T-helper 2 cell treated with Interferon-gamma antibody and Interleukin-4, amounts not matched to agents 5 μg/mL and 100 μg/mL, for 36 hours (primary cell): ENCODE results near the gene ZNF248.
"Not testable (repeated sequence)": the region's sequence is repeated elsewhere in the genome, so short reads cannot be mapped to it uniquely, and the experiment has no call there.

ENCODE experiments used
- DNase-seq: peaks from one replicate; pipeline ENCODE4 v3.0.0; 2021; ENCODE audit warnings: low spot score
- H3K27ac Mint-ChIP-seq: one replicate; pipeline ENCODE4 v1.8.0; 2021; ENCODE audit warnings: mild to moderate bottlenecking, mixed read lengths
- H3K27me3 Mint-ChIP-seq: one replicate; pipeline ENCODE4 v1.8.0; 2021; ENCODE audit warnings: low read depth, mixed read lengths
- H3K36me3 Mint-ChIP-seq: one replicate; pipeline ENCODE4 v1.8.0; 2021; ENCODE audit warnings: low read depth, mixed read lengths
- H3K4me1 Mint-ChIP-seq: one replicate; pipeline ENCODE4 v1.8.0; 2021; ENCODE audit warnings: low read depth, mixed read lengths
- H3K4me3 Mint-ChIP-seq: one replicate; pipeline ENCODE4 v1.8.0; 2022; ENCODE audit warnings: mild to moderate bottlenecking, moderate library complexity, mixed read lengths
- H3K9me3 Mint-ChIP-seq: one replicate; pipeline ENCODE4 v1.8.0; 2021; ENCODE audit warnings: mixed read lengths

Gene ZNF248

DNA sequence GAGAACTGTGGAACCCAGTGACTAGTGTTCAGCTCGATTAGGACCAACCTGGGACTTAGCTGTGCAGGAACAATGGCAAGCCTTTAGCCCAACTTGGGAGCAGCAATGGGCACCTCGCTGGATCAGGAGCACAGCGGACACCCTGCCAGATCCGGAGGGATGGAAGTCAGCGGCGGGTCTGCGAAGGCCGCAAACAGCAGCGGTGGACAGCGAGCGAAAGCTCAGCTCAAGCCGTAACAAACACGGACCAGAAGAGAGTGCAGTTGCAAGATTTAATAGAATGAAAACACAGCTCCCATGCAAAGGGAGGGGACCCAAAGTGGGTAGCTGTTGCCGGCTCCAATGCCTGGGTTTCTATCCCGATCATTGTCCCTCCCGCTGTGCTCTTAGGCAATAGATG is 1.9 kb upstream of the ZNF248 start:
- H3K36me3 Mint-ChIP-seq, H3K27me3 Mint-ChIP-seq, H3K4me3 Mint-ChIP-seq, H3K27ac Mint-ChIP-seq, DNase-seq: not testable (repeated sequence)
- peaks cover 22% of the 10 kb centered on the region for H3K4me1 Mint-ChIP-seq
- peaks cover 19% of the 10 kb centered on the region for H3K9me3 Mint-ChIP-seq

DNA sequence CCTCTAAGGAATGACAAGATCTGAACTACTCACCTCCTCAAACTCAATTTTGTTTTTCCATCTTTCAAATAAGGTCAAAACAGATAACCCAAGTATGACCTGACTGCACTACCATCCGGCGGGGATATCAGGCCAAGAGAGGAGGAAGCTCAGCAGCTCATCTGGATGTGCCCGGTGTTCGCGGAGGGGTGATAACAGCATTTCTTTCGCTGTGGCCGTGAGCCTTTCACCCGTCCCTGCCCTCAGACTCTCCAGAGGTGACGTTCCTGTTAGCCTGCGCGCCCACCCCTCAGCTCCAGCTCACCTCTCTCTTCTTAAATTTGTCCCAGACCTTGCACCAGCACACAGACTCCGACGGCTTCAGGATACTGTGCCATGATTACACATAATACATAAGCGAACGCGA is 526 bp downstream of the ZNF248 start:
- Mint-ChIP-seq H3K36me3 (peaks cover 23% of the 10 kb centered on the region), H3K27ac (peak overlapping the region; percentile 85), H3K27me3 (peaks cover 2% of the 10 kb centered on the region), H3K4me3 (peak overlapping the region; percentile 90), H3K9me3 (peaks cover 9% of the 10 kb centered on the region), H3K4me1 (peaks cover 27% of the 10 kb centered on the region)
- no peak for DNase-seq

DNA sequence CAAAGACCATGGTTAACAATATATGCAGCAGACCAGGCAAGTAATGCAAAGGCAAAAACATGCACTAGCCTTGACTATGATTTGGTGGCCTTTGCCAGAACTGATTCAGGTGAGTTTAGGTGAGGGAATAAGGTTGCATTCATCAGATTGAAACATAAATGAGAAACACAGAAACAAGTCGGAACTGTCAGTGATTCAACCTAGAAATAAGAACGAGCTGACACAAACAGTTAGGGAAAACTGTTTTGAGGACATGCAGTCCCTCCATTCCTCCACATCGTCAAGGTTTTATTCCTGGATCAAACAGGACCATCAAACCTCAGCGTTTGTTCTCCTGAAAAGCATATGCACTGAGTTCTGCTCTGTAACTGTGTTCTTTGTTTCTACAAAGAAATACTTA is 1.8 kb downstream of the ZNF248 start:
- Mint-ChIP-seq H3K27ac (no peak overlapping the region), H3K36me3 (peaks cover 26% of the 10 kb centered on the region), H3K9me3 (no peaks in the 10 kb centered on the region), H3K4me3 (peak overlapping the region; percentile 90), H3K4me1 (peaks cover 27% of the 10 kb centered on the region), H3K27me3 (peaks cover 2% of the 10 kb centered on the region)
- DNase-seq: no peak

- Mint-ChIP-seq H3K4me1 (peaks cover 27% of the 10 kb centered on the region), H3K27me3 (peaks cover 2% of the 10 kb centered on the region), H3K4me3 (no peak overlapping the region), H3K36me3 (peaks cover 31% of the 10 kb centered on the region), H3K27ac (no peak overlapping the region), H3K9me3 (no peaks in the 10 kb centered on the region)
- DNase-seq: no peak
Observed at GRCh38 chr10:37854626-37855025, 2.8 kb downstream of the ZNF248 start.

GRCh38 chr10:37844644-37845043 is 12.8 kb downstream of the ZNF248 start:
- no peak for DNase-seq
- H3K9me3 Mint-ChIP-seq: peaks cover 40% of the 10 kb centered on the region
- H3K27me3 Mint-ChIP-seq: no peaks in the 10 kb centered on the region

GRCh38 chr10:37839243-37839642 is 18.2 kb downstream of the ZNF248 start:
- DNase-seq: no peak
- Mint-ChIP-seq H3K4me3 (no peak overlapping the region), H3K27me3 (no peaks in the 10 kb centered on the region), H3K36me3 (peaks cover 83% of the 10 kb centered on the region), H3K9me3 (peaks cover 70% of the 10 kb centered on the region), H3K27ac (no peak overlapping the region), H3K4me1 (no peaks in the 10 kb centered on the region)

More at GRCh38 chr10:37844644-37845043, 12.8 kb downstream of the ZNF248 start:
- Mint-ChIP-seq H3K4me1 (no peaks in the 10 kb centered on the region), H3K27ac (no peak overlapping the region), H3K4me3 (no peak overlapping the region), H3K36me3 (peaks cover 65% of the 10 kb centered on the region)

- no peak overlapping the region for H3K4me3 Mint-ChIP-seq
- no peak for DNase-seq
- no peaks in the 10 kb centered on the region for H3K27me3 Mint-ChIP-seq
- peaks cover 94% of the 10 kb centered on the region for H3K9me3 Mint-ChIP-seq
- no peak overlapping the region for H3K27ac Mint-ChIP-seq
- H3K4me1 Mint-ChIP-seq: no peaks in the 10 kb centered on the region
- H3K36me3 Mint-ChIP-seq: peaks cover 86% of the 10 kb centered on the region
Observed at GRCh38 chr10:37831495-37832333, 25.7 kb downstream of the ZNF248 start.

DNA sequence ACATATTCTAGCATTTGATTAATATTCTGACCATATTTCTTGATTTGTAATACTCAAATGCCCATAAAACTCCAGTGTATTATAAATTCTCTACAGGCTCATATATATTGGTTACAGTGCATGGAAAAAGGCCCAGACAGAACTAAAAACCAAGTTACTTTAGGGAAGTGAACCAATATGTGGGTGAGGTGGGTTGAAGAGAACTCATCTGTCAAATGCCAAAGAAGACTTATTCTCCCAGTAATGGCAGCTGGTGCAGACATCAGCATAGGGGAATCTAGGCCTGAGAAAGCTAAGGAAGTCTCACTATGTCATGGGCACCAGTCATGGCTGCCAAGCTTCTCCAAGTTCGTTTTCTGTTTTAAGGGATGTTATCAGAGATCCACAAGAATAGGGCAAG is 30.6 kb downstream of the ZNF248 start:
- peaks cover 74% of the 10 kb centered on the region for H3K9me3 Mint-ChIP-seq
- peaks cover 45% of the 10 kb centered on the region for H3K36me3 Mint-ChIP-seq
- H3K27ac Mint-ChIP-seq: no peak overlapping the region
- no peaks in the 10 kb centered on the region for H3K4me1 Mint-ChIP-seq
- no peaks in the 10 kb centered on the region for H3K27me3 Mint-ChIP-seq
- no peak overlapping the region for H3K4me3 Mint-ChIP-seq
- no peak for DNase-seq

DNA sequence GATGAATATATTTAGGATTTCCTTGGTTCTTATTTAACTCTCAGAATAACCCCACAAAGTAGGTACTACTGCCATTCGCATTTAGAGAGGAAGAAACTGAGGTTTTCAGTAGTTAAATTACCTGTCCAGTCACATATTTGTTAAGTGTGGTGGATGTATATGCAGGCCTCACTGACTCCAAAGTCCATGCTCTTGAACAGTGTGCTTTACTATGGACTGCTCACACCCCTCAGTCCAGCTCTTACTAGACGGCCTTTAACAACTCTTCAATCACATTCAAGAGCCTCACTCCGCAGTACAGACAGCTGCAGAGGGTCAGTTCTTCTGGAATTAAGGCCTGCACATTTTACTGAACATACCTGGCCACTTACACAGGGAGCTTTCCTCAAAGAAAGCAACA is 36.2 kb downstream of the ZNF248 start:
- Mint-ChIP-seq H3K27me3 (no peaks in the 10 kb centered on the region), H3K4me3 (no peak overlapping the region), H3K4me1 (no peaks in the 10 kb centered on the region), H3K27ac (no peak overlapping the region), H3K9me3 (peaks cover 58% of the 10 kb centered on the region), H3K36me3 (peaks cover 7% of the 10 kb centered on the region)
- DNase-seq: no peak

GRCh38 chr10:37819797-37820196 is 37.6 kb downstream of the ZNF248 start:
- Mint-ChIP-seq H3K4me1 (no peaks in the 10 kb centered on the region), H3K9me3 (peaks cover 66% of the 10 kb centered on the region), H3K27me3 (no peaks in the 10 kb centered on the region), H3K36me3 (peaks cover 1% of the 10 kb centered on the region), H3K4me3 (no peak overlapping the region), H3K27ac (no peak overlapping the region)
- DNase-seq: no peak

DNA sequence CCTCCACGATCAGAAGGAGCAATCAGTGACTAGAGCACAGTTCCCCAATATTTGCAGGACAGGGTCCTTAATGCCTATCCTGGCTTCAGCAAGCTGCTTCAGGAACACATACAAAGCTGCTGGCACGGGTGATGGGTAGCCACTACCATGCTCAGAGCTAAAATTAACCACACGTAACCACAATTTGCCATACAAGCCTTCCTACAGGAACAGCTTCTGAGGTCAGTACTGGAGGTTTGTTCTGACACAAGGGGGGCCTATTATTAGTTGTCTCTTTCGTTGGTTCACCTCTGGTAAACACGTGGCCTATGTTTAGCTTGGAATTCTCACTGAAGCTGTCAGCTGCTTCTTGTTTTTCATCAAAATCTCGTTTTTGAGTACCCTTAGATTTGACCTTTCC is 41.1 kb downstream of the ZNF248 start:
- Mint-ChIP-seq H3K4me1 (no peaks in the 10 kb centered on the region), H3K27ac (no peak overlapping the region), H3K36me3 (peaks cover 1% of the 10 kb centered on the region), H3K4me3 (no peak overlapping the region), H3K27me3 (no peaks in the 10 kb centered on the region), H3K9me3 (peaks cover 69% of the 10 kb centered on the region)
- DNase-seq: no peak

DNA sequence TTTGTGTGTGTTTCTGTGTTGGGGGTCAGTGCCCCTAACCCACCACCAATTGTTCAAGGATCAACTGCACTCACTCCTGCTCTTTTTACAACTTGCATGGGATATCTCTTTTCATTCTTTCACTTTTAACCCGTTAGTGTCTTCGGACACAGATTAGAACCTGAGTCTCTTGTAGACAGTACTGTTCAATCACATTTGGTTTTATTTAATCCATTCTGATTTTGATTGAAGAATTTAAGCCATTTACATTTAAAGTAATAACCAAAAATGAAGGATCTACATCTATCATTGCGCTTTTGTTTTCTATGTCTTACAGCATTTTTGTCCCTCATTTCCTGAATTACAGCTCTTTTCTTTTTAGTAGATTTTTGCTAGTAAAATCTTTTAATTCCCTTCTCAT is 43.6 kb downstream of the ZNF248 start:
- no peaks in the 10 kb centered on the region for H3K27me3 Mint-ChIP-seq
- H3K4me1 Mint-ChIP-seq: no peaks in the 10 kb centered on the region
- H3K27ac Mint-ChIP-seq: no peak overlapping the region
- H3K4me3 Mint-ChIP-seq: no peak overlapping the region
- peaks cover 1% of the 10 kb centered on the region for H3K36me3 Mint-ChIP-seq
- DNase-seq: no peak
- peaks cover 64% of the 10 kb centered on the region for H3K9me3 Mint-ChIP-seq

DNA sequence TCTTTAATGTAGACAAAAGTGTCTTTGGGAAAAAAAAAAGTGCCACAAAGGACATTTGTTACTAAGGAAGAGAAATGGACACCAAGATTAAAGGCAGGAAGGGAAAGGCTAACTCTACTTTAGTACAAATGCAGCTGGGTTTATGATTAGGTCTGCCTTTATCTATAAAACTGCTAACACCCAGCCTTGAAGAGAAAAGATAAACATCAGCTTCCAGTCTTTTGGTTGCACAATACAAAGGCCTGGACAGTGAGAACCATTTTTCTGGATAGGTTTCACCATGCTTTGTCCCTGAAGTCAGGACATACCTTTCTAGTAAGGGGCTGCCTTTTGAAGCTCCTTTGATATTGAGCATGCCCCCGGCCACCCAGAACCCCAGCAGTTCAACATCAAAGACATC is 45.1 kb downstream of the ZNF248 start:
- H3K9me3 Mint-ChIP-seq: peaks cover 65% of the 10 kb centered on the region

GRCh38 chr10:37803269-37803668 is 54.1 kb downstream of the ZNF248 start:
- no peak overlapping the region for H3K27ac Mint-ChIP-seq
- no peaks in the 10 kb centered on the region for H3K4me1 Mint-ChIP-seq
- no peak overlapping the region for H3K4me3 Mint-ChIP-seq
- H3K27me3 Mint-ChIP-seq: no peaks in the 10 kb centered on the region
- no peaks in the 10 kb centered on the region for H3K36me3 Mint-ChIP-seq
- no peak for DNase-seq
- peaks cover 11% of the 10 kb centered on the region for H3K9me3 Mint-ChIP-seq

More for the DNA sequence above, 45.1 kb downstream of the ZNF248 start:
- no peak overlapping the region for H3K4me3 Mint-ChIP-seq
- H3K27me3 Mint-ChIP-seq: no peaks in the 10 kb centered on the region
- H3K4me1 Mint-ChIP-seq: no peaks in the 10 kb centered on the region
- no peak overlapping the region for H3K27ac Mint-ChIP-seq
- H3K36me3 Mint-ChIP-seq: peaks cover 1% of the 10 kb centered on the region
- no peak for DNase-seq

GRCh38 chr10:37801557-37801956 is 55.9 kb downstream of the ZNF248 start:
- Mint-ChIP-seq H3K27ac (no peak overlapping the region), H3K27me3 (no peaks in the 10 kb centered on the region), H3K4me3 (no peak overlapping the region), H3K9me3 (peaks cover 24% of the 10 kb centered on the region), H3K36me3 (no peaks in the 10 kb centered on the region), H3K4me1 (no peaks in the 10 kb centered on the region)
- no peak for DNase-seq
